Putamen (tissue), 1 donor: ENCODE measurements around the gene NCBP2L.
A peak's percentile ranks its signal among the peaks of the same experiment; 100 is the strongest.

Experiments used
- DNase-seq: peaks from one replicate; pipeline ENCODE4 v3.0.0-alpha.2; 2016; ENCODE audit warnings: low spot score

NCBP2L gene

GRCh38 chrX:107752714-107753113 is 24.8 kb upstream of the NCBP2L start:
- no peak for DNase-seq

- DNase-seq: no peak
Measured at GRCh38 chrX:107753187-107753586, 24.3 kb upstream of the NCBP2L start.

- DNase-seq: no peak
Measured at GRCh38 chrX:107755721-107756120, 21.8 kb upstream of the NCBP2L start.

- no peak for DNase-seq
Measured at GRCh38 chrX:107758231-107758766, 19.2 kb upstream of the NCBP2L start.

- DNase-seq: no peak
Measured at GRCh38 chrX:107760304-107761077, 17.0 kb upstream of the NCBP2L start.

- DNase-seq: no peak
Measured at GRCh38 chrX:107763647-107764046, 13.9 kb upstream of the NCBP2L start.

- no peak for DNase-seq
Measured at GRCh38 chrX:107764845-107765608, 12.5 kb upstream of the NCBP2L start.

GRCh38 chrX:107766470-107767150 is 10.9 kb upstream of the NCBP2L start:
- no peak for DNase-seq

GRCh38 chrX:107768051-107768450 is 9.5 kb upstream of the NCBP2L start:
- DNase-seq: no peak

GRCh38 chrX:107769581-107770317 is 7.8 kb upstream of the NCBP2L start:
- DNase-seq: no peak

- DNase-seq: no peak
Measured at GRCh38 chrX:107773206-107773605, 4.3 kb upstream of the NCBP2L start.

- no peak for DNase-seq
Measured at GRCh38 chrX:107773906-107774435, 3.6 kb upstream of the NCBP2L start.

- no peak for DNase-seq
Measured at GRCh38 chrX:107775000-107775733, 2.4 kb upstream of the NCBP2L start.

GRCh38 chrX:107775734-107776511 is 1.6 kb upstream of the NCBP2L start, which contains the start of gene TSC22D3:
Gene TSC22D3 (minus strand): TSS chrX:107775787. CDS start chrX:107775419, 368 bp downstream.
- DNase-seq: peak; percentile 72

GRCh38 chrX:107776649-107777535 is 641 bp upstream of the NCBP2L start:
- peak; percentile 83 for DNase-seq

- DNase-seq: no peak
Measured at GRCh38 chrX:107780525-107780924, 3.0 kb downstream of the NCBP2L start.

GRCh38 chrX:107787827-107788226 is 10.3 kb downstream of the NCBP2L start:
- DNase-seq: no peak

GRCh38 chrX:107804427-107804826 is 26.9 kb downstream of the NCBP2L start:
- DNase-seq: no peak

- DNase-seq: no peak
Measured at GRCh38 chrX:107805179-107805578, 27.6 kb downstream of the NCBP2L start.
